Kidney epithelial cell (primary cell): ENCODE data around the gene GRIK3. TPM values are rescaled to one million over a fixed set of nuclear protein-coding genes. Genes with fewer than 3 reads are reported as not detected.

Experiments used
- DNase-seq: peaks from one replicate; pipeline ENCODE4 v3.0.0-alpha.2; 2010; ENCODE audit warnings: low read depth
- H3K27me3 ChIP-seq: 2 replicates; pipeline ENCODE4 v1.6.0; 2011; ENCODE audit warnings: low read length; ENCODE audit not compliant: control insufficient read depth, insufficient read depth
- H3K36me3 ChIP-seq: 2 replicates; pipeline ENCODE4 v1.5.1; 2011; ENCODE audit warnings: low read length; ENCODE audit not compliant: control insufficient read depth, insufficient read depth
- H3K4me3 ChIP-seq: 2 replicates; pipeline ENCODE4 v1.5.1; 2011; ENCODE audit warnings: low read depth, mild to moderate bottlenecking, control low read depth, low read length
- CTCF ChIP-seq: IDR thresholded peaks from 2 replicates; pipeline ENCODE4 v1.5.1; 2011; ENCODE audit warnings: mild to moderate bottlenecking, moderate library complexity, low read length, control low read depth, inconsistent platforms; ENCODE audit not compliant: insufficient read depth, poor library complexity, severe bottlenecking
- total RNA-seq: library from RNA; depleted of rRNA; stranded (reverse); fragments of >200 nt; gene quantifications from 2 replicates; pipeline ENCODE4 v1.2.3, GENCODE V29; 2015

The GRIK3 gene
- total RNA-seq, 1 donor from 2014 or later: under 0.01 TPM

DNA sequence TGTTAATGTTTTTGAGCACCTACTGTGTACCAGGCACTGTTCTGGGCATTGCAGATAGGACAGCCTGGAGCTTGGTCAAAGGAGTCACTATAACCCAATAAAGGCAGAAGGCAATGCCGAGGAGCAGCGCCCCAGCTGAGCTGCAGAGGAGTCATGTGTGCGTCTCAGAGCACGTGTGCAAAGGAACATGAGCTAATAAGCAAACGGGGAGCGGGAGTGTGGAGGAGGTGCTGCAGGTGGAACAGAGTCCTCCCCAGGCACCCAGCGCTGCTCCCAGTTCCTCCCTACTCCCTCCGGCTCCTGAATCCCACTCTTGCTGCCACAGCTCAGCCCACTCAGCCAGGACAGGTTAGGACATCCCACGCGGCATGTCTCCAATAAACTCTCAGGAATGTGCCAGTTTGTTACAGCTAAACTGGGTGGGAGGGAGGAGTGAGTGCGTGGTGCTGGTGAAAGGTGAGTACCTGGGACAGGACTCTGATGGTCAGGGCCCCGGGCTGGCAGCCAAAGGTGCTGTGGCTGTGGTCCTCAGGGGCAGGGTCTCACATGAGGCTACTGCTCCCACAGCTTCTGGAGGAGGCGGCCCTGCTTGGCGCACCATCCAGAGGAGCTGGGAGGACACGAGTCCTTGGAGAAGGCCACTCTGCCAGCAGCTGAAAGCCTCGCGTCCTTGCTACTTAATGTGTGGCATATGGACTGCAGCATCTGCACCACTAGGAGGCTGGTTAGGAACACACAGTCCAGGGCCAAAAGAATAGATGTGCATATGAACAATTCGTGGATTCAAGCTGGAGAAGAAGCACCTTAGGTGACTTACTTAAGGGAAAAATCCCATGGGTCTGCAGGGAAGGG is 52.3 kb downstream of the GRIK3 start:
- H3K4me3 ChIP-seq: no peak overlapping the region
- no peak for DNase-seq
- H3K27me3 ChIP-seq: peaks cover 3% of the 10 kb centered on the region
- no peak for TF ChIP-seq CTCF
- H3K36me3 ChIP-seq: no peaks in the 10 kb centered on the region

GRCh38 chr1:36981126-36981525 is 53.2 kb downstream of the GRIK3 start:
- no peak for DNase-seq
- Histone ChIP-seq H3K27me3 (peaks cover 3% of the 10 kb centered on the region), H3K36me3 (no peaks in the 10 kb centered on the region), H3K4me3 (no peak overlapping the region)
- no peak for TF ChIP-seq CTCF

DNA sequence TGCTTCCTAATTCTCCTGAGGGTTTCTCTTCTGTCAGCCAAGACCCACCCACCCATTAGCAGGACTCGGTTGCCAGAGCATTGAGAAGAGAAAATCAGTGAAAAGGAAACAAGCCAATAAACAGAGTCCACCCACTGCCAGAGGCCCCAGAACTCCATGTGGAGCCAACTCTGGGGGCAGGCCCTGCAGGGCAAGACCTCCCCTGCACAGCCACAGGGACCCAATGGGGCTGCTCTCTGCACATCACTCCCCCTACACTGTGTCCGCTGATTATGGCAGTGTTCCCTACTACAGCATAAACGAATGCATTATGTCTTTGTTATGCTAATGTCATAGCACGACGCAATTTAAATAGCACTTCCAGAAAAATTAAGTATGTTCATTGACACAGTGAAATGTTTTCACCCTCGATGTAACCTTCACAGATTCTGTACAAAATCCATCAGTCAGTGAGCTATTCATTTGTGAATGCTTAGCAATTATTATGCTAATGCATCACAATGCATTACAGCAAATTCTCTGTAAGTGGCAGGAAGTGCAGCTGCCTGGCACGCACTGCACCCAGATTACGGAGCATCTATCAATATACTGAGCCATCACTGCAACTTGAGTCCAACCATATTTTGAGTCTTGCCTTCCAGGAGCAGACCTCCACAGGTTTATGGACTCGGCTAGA is 56.4 kb downstream of the GRIK3 start:
- Histone ChIP-seq H3K36me3 (no peaks in the 10 kb centered on the region), H3K27me3 (peaks cover 3% of the 10 kb centered on the region), H3K4me3 (no peak overlapping the region)
- DNase-seq: no peak
- no peak for TF ChIP-seq CTCF

- Histone ChIP-seq H3K4me3 (no peak overlapping the region), H3K27me3 (no peaks in the 10 kb centered on the region), H3K36me3 (no peaks in the 10 kb centered on the region)
- DNase-seq: no peak
- no peak for TF ChIP-seq CTCF
These were observed 58.7 kb downstream of the GRIK3 start for GRCh38 chr1:36975642-36976041.

GRCh38 chr1:36973056-36973455 is 61.3 kb downstream of the GRIK3 start:
- no peak for DNase-seq
- TF ChIP-seq CTCF: no peak
- H3K4me3 ChIP-seq: no peak overlapping the region
- no peaks in the 10 kb centered on the region for H3K36me3 ChIP-seq
- no peaks in the 10 kb centered on the region for H3K27me3 ChIP-seq
